D721Med (cell line): ENCODE data around the gene CTNNA3.
"Not testable (repeated sequence)": the region's sequence is repeated elsewhere in the genome, so short reads cannot be mapped to it uniquely, and the experiment has no call there.

ENCODE experiments used
- DNase-seq: peaks from one replicate; pipeline ENCODE4 v3.0.0; 2011; ENCODE audit warnings: low spot score; ENCODE audit not compliant: insufficient read length
- FAIRE-seq: peaks from 2 replicates; lab custom pipeline; 2011; peaks lifted over from hg19 to GRCh38; lab: Jason Lieb, UNC
- TF ChIP-seq, protein P1 (sequence below): IDR thresholded peaks from 2 replicates; pipeline ENCODE4 v1.5.1; 2012; ENCODE audit warnings: mild to moderate bottlenecking, control low read depth; ENCODE audit not compliant: insufficient read depth; ENCODE audit errors: missing control alignments

Gene CTNNA3

DNA sequence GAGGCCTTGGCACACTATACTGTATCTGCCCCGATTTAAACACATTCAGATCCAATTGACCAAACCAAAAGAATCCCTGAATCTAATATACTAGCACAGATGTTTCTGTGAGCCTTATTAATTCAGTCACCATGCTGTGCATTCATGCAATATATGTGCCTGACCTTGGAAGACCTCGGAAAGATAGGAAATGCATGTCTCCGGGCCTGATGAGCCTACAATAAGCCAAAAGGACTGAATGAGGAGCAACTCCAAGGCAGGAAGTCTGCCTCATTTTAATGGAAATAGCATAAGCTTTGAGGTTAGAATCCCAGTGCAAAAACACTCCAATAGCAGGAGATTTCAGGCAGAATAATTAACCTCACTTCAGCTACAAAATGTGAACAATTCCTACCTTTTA is 453.5 kb downstream of the CTNNA3 start:
- FAIRE-seq = no peak
- no peak for DNase-seq

DNA sequence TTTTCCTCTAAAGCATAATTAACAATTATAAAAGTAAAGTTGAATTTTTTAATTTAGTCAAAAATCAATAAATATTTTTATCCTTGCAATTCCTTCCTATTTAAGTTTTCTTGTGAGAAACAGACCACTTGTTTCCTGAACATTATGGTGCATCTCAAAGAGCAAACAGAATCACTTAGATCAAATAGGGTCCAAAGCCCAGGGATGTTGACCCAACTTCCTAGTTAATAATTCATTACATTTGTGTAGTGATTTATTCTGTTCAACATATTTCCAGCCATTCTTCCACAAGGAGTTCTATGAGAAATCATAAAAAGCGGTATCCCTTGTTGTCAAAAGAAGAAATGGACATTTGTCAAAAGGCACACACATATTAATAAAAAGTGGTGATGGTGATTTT is 454.5 kb downstream of the CTNNA3 start:
- no peak for DNase-seq
- TF ChIP-seq, protein P1, sequence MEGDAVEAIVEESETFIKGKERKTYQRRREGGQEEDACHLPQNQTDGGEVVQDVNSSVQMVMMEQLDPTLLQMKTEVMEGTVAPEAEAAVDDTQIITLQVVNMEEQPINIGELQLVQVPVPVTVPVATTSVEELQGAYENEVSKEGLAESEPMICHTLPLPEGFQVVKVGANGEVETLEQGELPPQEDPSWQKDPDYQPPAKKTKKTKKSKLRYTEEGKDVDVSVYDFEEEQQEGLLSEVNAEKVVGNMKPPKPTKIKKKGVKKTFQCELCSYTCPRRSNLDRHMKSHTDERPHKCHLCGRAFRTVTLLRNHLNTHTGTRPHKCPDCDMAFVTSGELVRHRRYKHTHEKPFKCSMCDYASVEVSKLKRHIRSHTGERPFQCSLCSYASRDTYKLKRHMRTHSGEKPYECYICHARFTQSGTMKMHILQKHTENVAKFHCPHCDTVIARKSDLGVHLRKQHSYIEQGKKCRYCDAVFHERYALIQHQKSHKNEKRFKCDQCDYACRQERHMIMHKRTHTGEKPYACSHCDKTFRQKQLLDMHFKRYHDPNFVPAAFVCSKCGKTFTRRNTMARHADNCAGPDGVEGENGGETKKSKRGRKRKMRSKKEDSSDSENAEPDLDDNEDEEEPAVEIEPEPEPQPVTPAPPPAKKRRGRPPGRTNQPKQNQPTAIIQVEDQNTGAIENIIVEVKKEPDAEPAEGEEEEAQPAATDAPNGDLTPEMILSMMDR = no peak
- FAIRE-seq = no peak

More for the DNA sequence above, 453.5 kb downstream of the CTNNA3 start:
- TF ChIP-seq, protein P1 = no peak

DNA sequence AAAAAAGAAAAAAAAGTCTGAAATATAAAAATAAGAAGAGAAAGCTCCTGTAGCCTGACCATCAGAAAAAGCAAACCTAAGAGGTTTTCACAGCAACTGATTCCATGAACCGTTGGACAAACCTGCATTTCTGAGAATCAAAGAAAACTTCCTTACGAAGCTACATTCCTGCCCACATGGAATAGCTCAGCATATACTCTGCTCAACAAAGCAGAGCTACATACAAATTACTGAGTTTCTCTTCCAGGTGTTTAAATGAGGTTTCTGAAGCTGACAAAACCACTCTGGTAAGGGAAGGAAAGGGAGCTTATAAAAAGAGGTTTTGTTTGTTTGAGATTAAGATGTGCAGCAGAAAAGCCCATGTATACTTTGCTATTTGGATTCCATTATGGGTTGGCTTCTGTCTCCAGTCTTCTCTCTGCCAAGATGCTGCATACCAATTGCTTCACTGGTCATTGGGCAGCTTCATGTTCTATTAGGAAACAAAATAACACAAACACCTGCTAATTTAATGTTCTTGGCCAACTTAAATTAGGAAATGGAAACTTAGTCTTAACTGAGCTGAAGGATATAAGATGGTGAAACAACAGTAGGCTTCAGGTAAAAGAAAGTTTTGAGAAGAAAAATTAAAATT is 456.0 kb downstream of the CTNNA3 start:
- no peak for FAIRE-seq
- TF ChIP-seq, protein P1 = no peak
- no peak for DNase-seq

DNA sequence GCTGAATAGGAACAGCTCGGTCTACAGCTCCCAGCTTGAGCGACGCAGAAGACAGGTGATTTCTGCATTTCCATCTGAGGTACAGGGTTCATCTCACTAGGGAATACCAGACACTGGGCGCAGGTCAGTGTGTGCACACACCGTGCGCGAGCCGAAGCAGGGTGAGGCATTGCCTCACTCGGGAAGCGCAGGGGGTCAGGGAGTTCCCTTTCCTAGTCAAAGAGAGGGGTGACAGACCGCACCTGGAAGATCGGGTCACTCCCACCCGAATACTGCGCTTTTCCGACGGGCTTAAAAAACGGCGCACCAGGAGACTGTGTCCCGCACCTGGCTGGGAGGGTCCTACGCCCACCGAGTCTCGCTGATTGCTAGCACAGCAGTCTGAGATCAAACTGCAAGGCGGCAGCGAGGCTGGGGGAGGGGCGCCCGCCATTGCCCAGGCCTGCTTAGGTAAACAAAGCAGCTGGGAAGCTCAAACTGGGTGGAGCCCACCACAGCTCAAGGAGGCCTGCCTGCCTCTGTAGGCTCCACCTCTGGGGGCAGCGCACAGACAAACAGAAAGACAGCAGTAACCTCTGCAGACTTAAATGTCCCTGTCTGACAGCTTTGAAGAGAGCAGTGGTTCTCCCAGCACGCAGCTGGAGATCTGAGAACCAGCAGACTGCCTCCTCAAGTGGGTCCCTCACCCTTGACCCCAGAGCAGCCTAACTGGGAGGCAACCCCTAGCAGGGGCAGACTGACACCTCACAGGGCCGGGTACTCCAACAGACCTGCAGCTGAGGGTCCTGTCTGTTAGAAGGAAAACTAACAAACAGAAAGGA is 465.1 kb downstream of the CTNNA3 start:
- not testable (repeated sequence) for DNase-seq, FAIRE-seq

DNA sequence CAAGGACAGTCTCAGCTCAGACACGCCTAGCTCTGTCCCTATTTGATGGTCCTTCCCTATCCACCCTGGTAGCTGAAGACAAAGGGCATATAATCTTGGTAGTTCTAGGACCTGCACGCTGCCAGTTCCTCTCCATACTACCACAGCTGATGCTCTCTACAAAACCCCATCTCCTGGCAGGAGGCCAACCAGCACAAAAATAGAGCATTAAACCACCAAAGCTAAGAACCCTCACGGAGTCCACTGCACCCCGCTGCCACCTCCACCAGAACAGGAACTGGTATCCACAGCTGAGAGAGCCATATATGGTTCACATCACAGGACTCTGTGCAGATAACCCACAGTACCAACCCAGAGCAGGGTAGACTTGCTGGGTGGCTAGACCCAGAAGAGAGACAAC is 470.8 kb downstream of the CTNNA3 start:
- TF ChIP-seq, protein P1 = no peak
- no peak for DNase-seq
- no peak for FAIRE-seq

DNA sequence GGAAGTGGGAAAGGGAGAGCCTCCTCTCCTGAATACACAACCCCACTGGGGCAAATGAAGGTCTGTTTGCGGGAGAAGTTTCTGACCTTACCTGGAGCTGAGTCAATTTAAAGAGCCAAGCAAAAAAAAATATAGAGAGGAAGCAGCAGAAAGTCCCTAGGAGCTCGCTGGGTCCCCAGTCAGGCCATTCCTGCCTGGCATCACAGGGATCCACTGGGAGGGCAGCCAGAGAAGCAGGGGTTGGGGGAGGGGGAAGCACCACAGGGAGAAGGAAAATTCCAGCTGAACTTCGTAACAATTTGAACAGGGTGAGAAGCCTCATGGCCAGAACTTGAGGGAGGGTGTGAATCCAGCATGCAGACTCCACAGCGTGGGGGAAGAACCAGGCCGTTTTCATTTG is 471.4 kb downstream of the CTNNA3 start:
- TF ChIP-seq, protein P1 = no peak
- FAIRE-seq (no peak), DNase-seq (no peak)

DNA sequence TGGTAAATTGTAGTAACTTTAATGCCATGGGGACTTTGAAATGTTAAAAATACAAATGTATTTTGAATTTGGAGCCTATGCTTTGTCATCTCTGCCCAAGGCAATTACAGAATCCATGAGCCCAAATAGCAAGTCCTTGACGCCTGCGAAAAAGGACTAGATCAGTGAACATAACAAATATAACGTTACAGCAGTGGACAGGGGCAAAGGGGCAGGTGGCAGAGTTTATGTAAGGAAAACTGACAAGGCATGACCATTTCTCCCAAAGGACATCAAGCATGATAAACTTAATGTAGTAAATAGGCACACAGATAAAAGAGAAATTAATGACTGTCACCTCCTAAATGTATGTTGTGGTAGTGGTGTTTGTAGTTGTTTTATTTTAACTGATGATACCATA is 473.1 kb downstream of the CTNNA3 start:
- DNase-seq = no peak
- FAIRE-seq = no peak
- TF ChIP-seq, protein P1 = no peak
